GM12872 (cell line): ENCODE data around the gene DUOX2.

ENCODE experiments used
- TF ChIP-seq, protein P1 (sequence below): IDR thresholded peaks from 3 replicates; pipeline ENCODE4 v1.5.1; 2011; ENCODE audit warnings: low read depth, mild to moderate bottlenecking, low read length, moderate library complexity; ENCODE audit not compliant: insufficient read depth

DUOX2 gene

DNA sequence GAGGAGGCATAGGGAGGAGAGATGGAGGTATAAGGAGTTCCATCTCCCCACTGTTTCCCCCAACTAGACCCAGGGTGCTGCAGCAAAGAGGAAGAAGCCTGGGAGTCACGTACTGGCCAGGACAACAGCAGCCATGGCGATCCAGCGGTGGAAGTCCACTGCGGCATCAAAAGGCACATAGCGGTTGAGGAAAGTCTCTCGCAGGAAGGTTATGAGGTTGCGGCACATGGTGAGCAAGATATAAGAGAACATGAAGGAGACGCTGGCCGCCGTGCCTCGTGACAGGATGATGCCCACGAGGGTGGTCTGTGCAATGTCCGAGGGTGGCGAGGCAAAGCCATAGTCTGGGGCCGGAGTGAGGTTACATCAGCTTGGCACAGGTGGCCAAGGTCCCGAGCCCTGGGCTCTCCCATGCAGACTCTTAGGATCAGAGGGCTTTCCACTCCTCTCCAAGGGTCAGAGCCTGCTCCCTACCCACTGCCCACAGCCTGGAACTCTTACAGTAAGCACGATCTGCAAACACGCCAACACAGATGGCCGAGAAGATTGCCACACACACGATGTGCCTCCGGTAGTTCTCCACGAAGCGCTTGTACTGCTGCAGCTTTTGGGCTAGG, 14.3 kb downstream of the DUOX2 start:
- TF ChIP-seq, protein P1, sequence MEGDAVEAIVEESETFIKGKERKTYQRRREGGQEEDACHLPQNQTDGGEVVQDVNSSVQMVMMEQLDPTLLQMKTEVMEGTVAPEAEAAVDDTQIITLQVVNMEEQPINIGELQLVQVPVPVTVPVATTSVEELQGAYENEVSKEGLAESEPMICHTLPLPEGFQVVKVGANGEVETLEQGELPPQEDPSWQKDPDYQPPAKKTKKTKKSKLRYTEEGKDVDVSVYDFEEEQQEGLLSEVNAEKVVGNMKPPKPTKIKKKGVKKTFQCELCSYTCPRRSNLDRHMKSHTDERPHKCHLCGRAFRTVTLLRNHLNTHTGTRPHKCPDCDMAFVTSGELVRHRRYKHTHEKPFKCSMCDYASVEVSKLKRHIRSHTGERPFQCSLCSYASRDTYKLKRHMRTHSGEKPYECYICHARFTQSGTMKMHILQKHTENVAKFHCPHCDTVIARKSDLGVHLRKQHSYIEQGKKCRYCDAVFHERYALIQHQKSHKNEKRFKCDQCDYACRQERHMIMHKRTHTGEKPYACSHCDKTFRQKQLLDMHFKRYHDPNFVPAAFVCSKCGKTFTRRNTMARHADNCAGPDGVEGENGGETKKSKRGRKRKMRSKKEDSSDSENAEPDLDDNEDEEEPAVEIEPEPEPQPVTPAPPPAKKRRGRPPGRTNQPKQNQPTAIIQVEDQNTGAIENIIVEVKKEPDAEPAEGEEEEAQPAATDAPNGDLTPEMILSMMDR: no peak

DNA sequence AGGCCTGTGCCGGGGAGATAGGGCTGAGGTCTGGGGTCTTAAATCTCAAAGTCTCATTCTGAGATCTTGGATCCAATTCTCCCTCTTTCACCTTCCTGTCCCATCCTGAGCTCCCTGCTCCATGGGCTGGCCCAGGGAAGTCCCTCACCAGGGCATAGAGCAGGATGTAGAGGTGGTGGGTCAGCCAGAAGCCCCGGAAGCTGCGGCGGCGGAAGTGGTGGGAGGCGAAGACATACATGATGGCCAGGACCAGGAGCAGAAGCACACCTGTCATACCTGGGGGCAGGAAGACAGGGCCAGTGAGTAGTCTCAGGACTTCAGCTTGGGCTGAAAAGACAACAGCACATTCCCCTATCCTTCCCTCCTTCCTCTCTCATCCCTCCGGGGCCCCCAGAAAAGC, 16.5 kb downstream of the DUOX2 start:
- TF ChIP-seq, protein P1: no peak

DNA sequence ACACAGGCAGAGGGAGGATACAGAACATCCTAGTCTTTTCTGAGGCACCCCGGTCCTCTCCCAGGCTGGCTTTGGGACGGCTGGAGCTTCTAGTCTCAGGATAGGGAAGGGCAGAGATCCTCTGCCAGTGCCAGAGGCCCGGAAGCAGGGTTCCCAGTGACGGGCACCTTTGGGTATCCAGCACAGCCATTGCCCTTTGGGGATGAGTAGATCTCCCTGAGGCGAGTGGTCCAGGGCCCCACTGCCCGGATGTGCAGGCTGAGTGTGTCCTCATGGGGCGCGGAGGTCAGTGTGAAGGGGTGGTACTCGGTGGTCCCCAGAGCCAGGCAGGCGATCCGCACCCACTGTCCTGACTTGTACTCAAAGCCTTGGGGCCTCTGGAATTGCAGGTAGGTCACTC, 18.3 kb downstream of the DUOX2 start:
- TF ChIP-seq, protein P1: no peak

DNA sequence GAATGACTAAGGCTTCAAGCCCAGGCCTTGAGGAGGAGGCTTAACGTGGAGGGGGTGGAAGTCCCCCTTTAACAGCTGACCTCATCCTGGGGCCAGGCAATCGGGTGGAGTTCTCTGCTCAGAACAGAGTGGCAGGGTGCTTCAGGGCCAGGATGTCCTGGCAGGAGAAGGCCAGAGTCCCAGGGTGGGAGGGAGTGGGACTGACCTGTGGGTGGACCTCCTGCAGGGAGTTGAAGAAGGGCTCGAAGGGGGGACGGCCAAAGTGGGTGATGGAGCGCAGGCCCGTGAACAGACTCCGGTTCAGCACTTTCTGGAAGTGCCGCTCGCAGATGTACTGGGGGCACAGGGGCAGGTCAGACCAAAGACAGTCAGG, 19.6 kb downstream of the DUOX2 start:
- TF ChIP-seq, protein P1: no peak

DNA sequence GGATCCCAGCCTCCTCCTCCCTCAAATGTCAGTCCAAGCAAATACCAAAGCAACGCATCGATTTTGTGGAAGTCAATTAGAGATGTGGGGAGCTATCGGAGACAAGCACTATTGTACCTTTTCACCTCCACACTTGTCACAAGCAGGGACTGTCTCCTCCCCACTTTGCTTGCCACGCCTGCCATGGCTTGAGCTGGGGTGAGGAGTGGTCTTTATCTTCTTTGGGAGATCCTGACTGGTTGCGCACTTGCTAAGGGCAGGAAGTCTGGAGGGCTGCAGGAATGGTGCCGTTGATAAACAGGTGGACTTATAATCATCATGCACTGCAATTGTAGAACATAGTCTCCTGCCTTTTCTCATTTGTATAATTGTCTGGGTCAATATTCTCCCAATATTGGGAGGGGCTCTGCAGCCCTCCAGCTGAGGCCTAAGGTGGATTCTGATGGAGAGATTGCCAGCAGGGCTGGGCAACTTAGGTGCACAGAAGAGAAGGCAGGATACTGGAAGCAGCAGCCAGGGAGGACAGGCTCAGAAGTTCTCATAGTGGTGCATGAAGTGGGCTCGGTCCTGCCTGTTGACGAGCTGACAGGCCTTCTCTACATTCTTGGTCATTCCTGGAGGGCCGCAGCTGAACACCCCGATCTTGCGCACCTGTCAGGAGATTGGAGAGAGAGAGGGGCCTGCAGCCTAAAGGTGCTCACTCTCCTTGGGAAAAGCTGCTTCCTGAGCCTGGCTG, 20.2 kb downstream of the DUOX2 start:
- TF ChIP-seq, protein P1: no peak

DNA sequence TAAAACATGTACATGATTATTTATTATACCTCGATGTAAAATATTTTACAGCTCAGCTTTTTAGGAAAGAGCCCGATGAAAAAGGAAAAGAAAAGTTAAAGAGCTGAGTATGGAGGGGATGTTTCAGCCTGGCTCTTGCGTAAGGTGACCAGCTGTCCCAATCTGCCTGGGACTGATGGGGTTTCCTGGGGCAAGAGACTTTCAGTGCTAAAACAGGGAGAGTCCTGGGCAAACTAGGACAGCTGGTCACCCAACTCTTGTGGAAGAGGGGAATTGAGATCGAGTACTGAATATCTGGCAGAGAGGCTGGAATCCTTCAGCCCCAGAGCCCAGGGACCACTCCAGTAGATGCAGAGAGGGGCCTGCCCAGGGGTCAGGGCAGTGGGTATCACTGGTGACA, 21.0 kb downstream of the DUOX2 start:
- TF ChIP-seq, protein P1: no peak

DNA sequence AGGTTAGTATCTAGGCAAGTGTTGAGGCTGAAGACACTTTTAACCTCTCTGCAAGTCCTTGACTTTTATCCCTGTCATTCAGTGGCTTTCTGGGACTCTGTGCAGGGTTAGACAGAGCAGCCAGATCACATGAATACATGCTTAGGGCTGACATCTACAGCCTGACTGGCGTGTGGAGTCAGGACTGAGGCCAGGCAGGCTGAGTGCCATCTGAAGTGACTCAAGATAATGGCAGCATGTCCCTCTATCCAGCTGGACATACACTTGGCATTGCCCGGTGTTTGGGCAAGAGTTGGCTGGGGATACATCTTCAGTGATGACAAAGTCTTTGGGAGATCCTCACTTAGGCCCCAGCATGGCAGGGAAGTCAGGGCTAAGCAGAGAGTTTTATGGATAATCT, 22.4 kb downstream of the DUOX2 start:
- TF ChIP-seq, protein P1: no peak
